ENCODE data around the gene CALCOCO2.

CALCOCO2 gene

DNA sequence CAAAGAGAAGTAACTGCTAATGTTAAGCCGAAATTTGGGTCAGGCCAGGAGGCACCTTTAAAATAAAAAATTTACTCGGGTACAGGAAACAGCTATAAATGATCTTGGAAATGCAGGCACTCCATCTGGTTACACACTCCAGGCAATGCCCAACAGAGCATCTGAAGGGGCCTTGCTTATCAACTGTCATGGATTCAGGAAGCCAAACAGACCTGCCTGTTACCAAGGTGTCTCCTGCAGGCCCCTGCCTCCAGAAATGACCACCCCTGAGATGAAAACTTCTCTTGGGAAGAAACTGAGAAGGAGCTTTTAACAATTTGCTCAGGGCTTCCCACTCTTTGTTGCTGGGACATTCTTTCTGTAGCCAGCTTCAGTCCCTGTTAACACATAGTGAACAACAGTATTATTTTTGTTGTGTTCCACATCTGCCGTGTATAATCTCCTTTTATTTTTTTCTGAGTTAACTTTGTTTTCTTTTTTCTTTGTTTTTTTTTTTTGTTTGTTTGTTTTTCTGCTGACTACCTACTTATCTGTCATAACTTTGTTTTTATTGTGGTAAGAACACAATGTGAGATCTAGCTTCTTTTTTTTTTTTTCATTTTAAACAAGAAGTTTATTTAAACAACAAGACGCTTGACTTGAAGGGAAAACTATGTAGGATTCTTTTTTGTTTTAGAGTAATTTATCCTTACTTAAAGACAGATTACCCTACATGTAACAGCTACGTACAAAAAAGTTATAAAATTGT lies 43.0 kb downstream of the CALCOCO2 start:
- DNase-seq = no peak
- no peak overlapping the region for H3K4me3 ChIP-seq (ENCODE audit: low read depth, low read length)
- in situ Hi-C loops (cut with HindIII; ENCODE audit: low pct_ligation_motif_present, low sequenced_read_pairs) = no loop called here
- no peaks in the 10 kb centered on the region for H3K36me3 ChIP-seq (replicated peaks)
- H3K27ac ChIP-seq = no peak overlapping the region
- H3K27me3 ChIP-seq (replicated peaks) = peaks cover 2% of the 10 kb centered on the region
- TF ChIP-seq, protein P1, sequence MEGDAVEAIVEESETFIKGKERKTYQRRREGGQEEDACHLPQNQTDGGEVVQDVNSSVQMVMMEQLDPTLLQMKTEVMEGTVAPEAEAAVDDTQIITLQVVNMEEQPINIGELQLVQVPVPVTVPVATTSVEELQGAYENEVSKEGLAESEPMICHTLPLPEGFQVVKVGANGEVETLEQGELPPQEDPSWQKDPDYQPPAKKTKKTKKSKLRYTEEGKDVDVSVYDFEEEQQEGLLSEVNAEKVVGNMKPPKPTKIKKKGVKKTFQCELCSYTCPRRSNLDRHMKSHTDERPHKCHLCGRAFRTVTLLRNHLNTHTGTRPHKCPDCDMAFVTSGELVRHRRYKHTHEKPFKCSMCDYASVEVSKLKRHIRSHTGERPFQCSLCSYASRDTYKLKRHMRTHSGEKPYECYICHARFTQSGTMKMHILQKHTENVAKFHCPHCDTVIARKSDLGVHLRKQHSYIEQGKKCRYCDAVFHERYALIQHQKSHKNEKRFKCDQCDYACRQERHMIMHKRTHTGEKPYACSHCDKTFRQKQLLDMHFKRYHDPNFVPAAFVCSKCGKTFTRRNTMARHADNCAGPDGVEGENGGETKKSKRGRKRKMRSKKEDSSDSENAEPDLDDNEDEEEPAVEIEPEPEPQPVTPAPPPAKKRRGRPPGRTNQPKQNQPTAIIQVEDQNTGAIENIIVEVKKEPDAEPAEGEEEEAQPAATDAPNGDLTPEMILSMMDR (IDR thresholded peaks at IDR 0.05; ENCODE audit: low read depth, low read length, missing control alignments) = no peak

DNA sequence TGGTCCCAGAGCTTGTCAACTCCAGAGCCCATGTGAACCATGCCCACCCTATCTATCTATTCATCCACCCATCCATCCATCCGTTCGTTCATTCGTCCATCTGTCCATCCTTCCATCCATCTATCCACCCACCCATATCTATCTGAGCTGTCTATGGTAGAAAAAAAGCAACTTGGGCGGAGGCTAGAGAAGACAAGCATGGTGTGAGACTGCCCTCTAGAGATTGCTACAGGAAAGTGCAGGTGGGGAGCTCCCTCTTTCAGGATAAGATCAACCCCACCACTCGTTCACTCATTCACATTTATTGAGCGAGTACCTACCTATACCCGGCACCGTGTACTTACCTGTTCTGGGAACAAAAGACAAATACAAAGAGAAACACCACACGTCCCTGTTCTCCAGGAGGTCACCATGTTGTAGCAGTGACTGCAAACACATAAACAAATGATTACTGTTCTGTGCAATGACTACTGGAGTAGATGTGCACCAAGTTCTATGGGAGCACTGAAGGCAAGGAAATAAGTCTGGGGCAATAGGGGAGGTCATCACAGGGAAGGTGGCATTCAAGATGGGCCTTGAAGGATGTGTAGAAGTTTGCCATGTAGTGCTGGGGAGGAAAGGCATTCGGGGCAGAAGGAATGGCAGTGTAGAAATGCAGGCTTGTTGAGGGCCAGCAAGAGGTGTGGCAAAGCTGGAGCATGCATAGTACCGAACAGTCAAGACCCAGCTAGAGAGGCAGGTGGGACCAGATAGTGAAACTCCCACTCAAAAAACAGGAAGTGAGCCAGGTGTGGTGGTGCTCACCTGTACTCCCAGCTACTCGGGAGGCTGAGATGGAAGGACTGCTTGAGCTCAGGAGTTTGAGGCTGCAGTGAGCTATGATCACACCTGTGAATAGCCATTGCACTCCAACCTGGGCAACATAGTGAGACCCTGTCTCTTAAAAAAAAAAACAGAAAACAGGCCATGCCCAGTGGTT lies 48.4 kb downstream of the CALCOCO2 start:
- DNase-seq = peak; percentile 63
- in situ Hi-C loops (cut with HindIII; ENCODE audit: low pct_ligation_motif_present, low sequenced_read_pairs) = no loop called here
- no peaks in the 10 kb centered on the region for H3K36me3 ChIP-seq (replicated peaks)
- H3K4me3 ChIP-seq (ENCODE audit: low read depth, low read length) = no peak overlapping the region
- H3K27ac ChIP-seq = no peak overlapping the region
- peaks cover 2% of the 10 kb centered on the region for H3K27me3 ChIP-seq (replicated peaks)
- TF ChIP-seq, protein P1 (IDR thresholded peaks at IDR 0.05; ENCODE audit: low read depth, low read length, missing control alignments) = peak; percentile 97

DNA sequence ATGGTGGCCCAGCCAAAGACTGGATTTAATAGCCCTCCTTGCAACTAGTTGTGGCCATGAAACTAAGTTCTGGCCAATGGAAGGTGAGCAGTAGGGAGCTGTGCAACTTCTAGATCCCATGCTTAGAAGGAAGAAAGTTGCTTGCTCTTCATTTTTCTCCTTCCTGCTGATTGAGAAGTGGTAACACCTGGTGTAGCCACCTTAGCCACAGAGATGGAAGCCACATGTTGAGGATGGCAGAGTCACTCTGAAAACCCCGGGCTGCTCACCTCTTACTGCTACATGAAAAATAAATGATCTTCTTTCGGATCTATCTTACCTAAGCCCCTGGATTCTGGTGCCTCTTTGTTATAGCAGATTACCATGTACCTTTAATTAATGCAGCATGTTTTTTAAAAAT lies 51.4 kb downstream of the CALCOCO2 start:
- Histone ChIP-seq H3K36me3 (replicated peaks) (no peaks in the 10 kb centered on the region), H3K4me3 (ENCODE audit: low read depth, low read length) (no peak overlapping the region), H3K27me3 (replicated peaks) (peaks cover 2% of the 10 kb centered on the region), H3K27ac (no peak overlapping the region)
- in situ Hi-C loops (cut with HindIII; ENCODE audit: low pct_ligation_motif_present, low sequenced_read_pairs) = no loop called here
- no peak for DNase-seq
- TF ChIP-seq, protein P1 (IDR thresholded peaks at IDR 0.05; ENCODE audit: low read depth, low read length, missing control alignments) = no peak

DNA sequence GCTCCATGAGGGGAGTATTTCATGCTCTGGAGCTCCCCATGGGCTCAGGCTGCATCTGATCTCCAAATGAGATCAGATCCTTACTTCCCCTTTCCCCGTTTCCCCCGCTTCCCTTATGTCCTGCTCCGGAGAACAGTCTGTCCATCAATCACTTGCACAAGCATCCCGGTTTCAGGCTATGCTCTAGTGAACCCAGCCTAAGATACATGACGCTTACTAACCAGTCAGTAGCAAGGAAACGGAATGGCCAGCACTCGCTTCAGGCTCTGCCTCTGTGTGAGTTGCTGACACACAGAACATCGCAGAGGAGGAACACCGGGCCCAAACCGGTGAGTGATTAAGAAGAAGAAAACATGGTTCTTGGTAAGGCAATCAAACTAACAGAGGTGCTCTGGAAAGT lies 52.3 kb downstream of the CALCOCO2 start:
- TF ChIP-seq, protein P1 (IDR thresholded peaks at IDR 0.05; ENCODE audit: low read depth, low read length, missing control alignments) = no peak
- no peak for DNase-seq

DNA sequence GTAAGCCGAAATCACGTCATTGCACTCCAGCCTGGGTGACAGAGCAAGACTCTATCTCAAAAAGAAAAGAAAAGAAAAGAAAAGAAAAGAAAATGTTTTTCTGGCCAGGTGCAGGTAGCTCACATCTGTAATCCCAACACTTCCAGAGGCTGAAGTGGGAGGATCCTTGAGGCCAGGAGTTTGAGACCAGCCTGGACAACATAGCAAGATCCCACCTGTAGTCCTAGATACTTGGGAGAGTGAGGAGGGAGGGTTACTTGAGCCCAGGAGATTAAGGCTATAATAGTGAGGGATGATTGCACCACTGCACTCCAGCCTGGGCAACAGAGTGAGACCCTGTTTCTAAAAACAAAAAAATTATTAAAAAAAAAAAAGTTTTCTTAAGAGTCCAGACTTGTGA lies 59.3 kb downstream of the CALCOCO2 start:
- Histone ChIP-seq H3K27me3 (replicated peaks) (no peaks in the 10 kb centered on the region), H3K27ac (no peak overlapping the region), H3K4me3 (ENCODE audit: low read depth, low read length) (no peak overlapping the region), H3K36me3 (replicated peaks) (peaks cover 3% of the 10 kb centered on the region)
- in situ Hi-C loops (cut with HindIII; ENCODE audit: low pct_ligation_motif_present, low sequenced_read_pairs) = no loop called here
- TF ChIP-seq, protein P1 (IDR thresholded peaks at IDR 0.05; ENCODE audit: low read depth, low read length, missing control alignments) = no peak
- DNase-seq = no peak

More for the DNA sequence above, 52.3 kb downstream of the CALCOCO2 start:
- in situ Hi-C loops (cut with HindIII; ENCODE audit: low pct_ligation_motif_present, low sequenced_read_pairs) = no loop called here
- H3K36me3 ChIP-seq (replicated peaks) = no peaks in the 10 kb centered on the region
- no peak overlapping the region for H3K27ac ChIP-seq
- no peak overlapping the region for H3K4me3 ChIP-seq (ENCODE audit: low read depth, low read length)
- no peaks in the 10 kb centered on the region for H3K27me3 ChIP-seq (replicated peaks)

Measured in brain microvascular endothelial cell (primary cell).